Natural killer cell (primary cell): ENCODE results near the gene SPOCK3. TPM values are rescaled to one million over a fixed set of nuclear protein-coding genes. Genes with fewer than 3 reads are reported as not detected.

ENCODE experiments used
- ATAC-seq, 3 donors: fragments of 150-1000 bp in 2 of 3; fragments of 200-7000 bp in 1 of 3; cut with Tn5 transposase; 1 replicate in 1 of 3; 2 replicates in 2 of 3; pipeline ENCODE4 v1.10.0; 2021; ENCODE audit warnings: mild to moderate bottlenecking in 2 of 3, moderate library complexity in 2 of 3
- DNase-seq, 2 donors: peaks; one replicate each; pipeline versions ENCODE4 v3.0.0 to v3.0.0-alpha.2; 2013 to 2021; ENCODE audit warnings: mixed read lengths in 1 of 2
- H3K27ac ChIP-seq: one replicate; pipeline ENCODE4 v1.5.1; 2013; ENCODE audit warnings: mild to moderate bottlenecking, low read length
- H3K27me3 ChIP-seq: one replicate; pipeline ENCODE4 v1.6.1; 2013; ENCODE audit warnings: low read length; ENCODE audit not compliant: control insufficient read depth, insufficient read depth
- H3K36me3 ChIP-seq: one replicate; pipeline ENCODE4 v1.6.1; 2013; ENCODE audit warnings: low read length; ENCODE audit not compliant: control insufficient read depth, insufficient read depth
- H3K4me1 ChIP-seq: one replicate; pipeline ENCODE4 v1.6.1; 2013; ENCODE audit warnings: low read length; ENCODE audit not compliant: control insufficient read depth, insufficient read depth
- H3K4me3 ChIP-seq: one replicate; pipeline ENCODE4 v1.5.1; 2013; ENCODE audit warnings: low read length
- H3K9me3 ChIP-seq: one replicate; pipeline ENCODE4 v1.6.1; 2013; ENCODE audit warnings: low read length; ENCODE audit not compliant: control insufficient read depth, insufficient read depth
- H3K27ac Mint-ChIP-seq, 2 donors: one replicate each; pipeline ENCODE4 v1.8.0; 2022; ENCODE audit warnings: mild to moderate bottlenecking in 2 of 2, mixed read lengths in 2 of 2, moderate library complexity in 1 of 2
- H3K27me3 Mint-ChIP-seq, 2 donors: one replicate each; pipeline ENCODE4 v1.8.0; 2022; ENCODE audit warnings: low read depth in 2 of 2, mixed read lengths in 2 of 2
- H3K36me3 Mint-ChIP-seq: one replicate; pipeline ENCODE4 v1.8.0; 2022; ENCODE audit warnings: mixed read lengths
- H3K4me1 Mint-ChIP-seq, 2 donors: one replicate each; pipeline ENCODE4 v1.8.0; 2022; ENCODE audit warnings: mixed read lengths in 2 of 2
- H3K4me3 Mint-ChIP-seq: one replicate; pipeline ENCODE4 v1.8.0; 2022; ENCODE audit warnings: mild to moderate bottlenecking, moderate library complexity, mixed read lengths
- H3K9me3 Mint-ChIP-seq, 2 donors: one replicate each; pipeline ENCODE4 v1.8.0; 2022; ENCODE audit warnings: mixed read lengths in 2 of 2
- CTCF ChIP-seq: fragments of 200-600 bp; IDR thresholded peaks from one replicate; pipeline ENCODE4 v1.8.0; 2022; ENCODE audit warnings: antibody characterized with exemption
- WGBS: methylation state at CpG from one replicate; pipeline ENCODE4 v1.1.7; 2013; ENCODE audit warnings: missing lambda C conversion rate; ENCODE audit not compliant: insufficient coverage; 5-methylcytosine and 5-hydroxymethylcytosine counted together
- intact Hi-C: fragments of 100-400 bp; cut with micrococcal nuclease; formaldehyde crosslinking; loops from one replicate; pipeline ENCODE4 v1.14.2; 2022
- total RNA-seq, 4 donors: library from RNA; stranded (reverse); fragments of 120-200 nt in 1 of 4; gene quantifications; one replicate each; pipeline versions ENCODE4 v1.2.3 to v1.2.4, GENCODE V29; 2013 to 2022

SPOCK3 gene
- total RNA-seq, 3 donors from 2014 or later (not counting 1 experiment from before 2014, with no cell fraction given): not detected

GRCh38 chr4:167210166-167210565 lies 24.1 kb downstream of the SPOCK3 start:
- Histone ChIP-seq H3K36me3 (no peaks in the 10 kb centered on the region), H3K4me1 (no peaks in the 10 kb centered on the region), H3K9me3 (no peaks in the 10 kb centered on the region), H3K4me3 (no peak overlapping the region), H3K27ac (no peak overlapping the region), H3K27me3 (no peaks in the 10 kb centered on the region)
- TF ChIP-seq CTCF: no peak
- H3K36me3 Mint-ChIP-seq: no peaks in the 10 kb centered on the region
- H3K27me3 Mint-ChIP-seq: no peaks in the 10 kb centered on the region
- H3K4me3 Mint-ChIP-seq: no peak overlapping the region
- H3K27ac Mint-ChIP-seq: no peak overlapping the region
- no peaks in the 10 kb centered on the region for H3K4me1 Mint-ChIP-seq
- ATAC-seq (no peak), DNase-seq (no peak)
- WGBS: 74% methylated on average over 1 of the region's 2 CpGs
- peaks cover 3 to 8% of the 10 kb centered on the region in 2 donors for H3K9me3 Mint-ChIP-seq
- intact Hi-C loops: no loop called here

GRCh38 chr4:167196344-167197012 lies 37.8 kb downstream of the SPOCK3 start:
- Mint-ChIP-seq H3K4me1 (no peaks in the 10 kb centered on the region), H3K9me3 (peaks cover 13 to 19% of the 10 kb centered on the region in 2 donors), H3K27me3 (no peaks in the 10 kb centered on the region), H3K36me3 (no peaks in the 10 kb centered on the region), H3K4me3 (no peak overlapping the region), H3K27ac (no peak overlapping the region)
- intact Hi-C loops: no loop called here
- H3K27me3 ChIP-seq: no peaks in the 10 kb centered on the region
- no peak for TF ChIP-seq CTCF
- DNase-seq: no peak
- H3K4me1 ChIP-seq: no peaks in the 10 kb centered on the region
- no peaks in the 10 kb centered on the region for H3K36me3 ChIP-seq
- no peak overlapping the region for H3K4me3 ChIP-seq
- WGBS: 100% methylated on average over 1 of the region's 1 CpG
- peaks cover 12% of the 10 kb centered on the region for H3K9me3 ChIP-seq
- no peak overlapping the region for H3K27ac ChIP-seq
- no peak for ATAC-seq

DNA sequence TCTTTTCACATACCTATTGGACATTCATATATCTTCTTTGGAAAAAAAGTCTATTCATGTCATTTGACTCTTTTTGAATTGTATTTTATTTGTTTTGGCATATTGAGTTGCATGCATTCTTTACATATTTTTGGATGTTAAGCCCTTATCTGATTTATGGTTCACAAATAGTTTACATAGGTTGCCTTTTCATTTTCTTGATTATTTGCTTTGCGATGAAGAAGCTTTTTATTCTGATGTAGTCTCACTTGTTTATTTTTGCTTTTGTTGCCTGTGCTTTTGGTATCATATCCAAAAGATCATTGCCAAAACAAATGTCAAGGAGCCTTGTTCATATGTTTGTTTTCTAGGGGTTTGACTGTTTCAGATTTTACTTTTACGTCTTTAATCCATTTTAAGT lies 43.9 kb downstream of the SPOCK3 start:
- H3K27ac ChIP-seq: no peak overlapping the region
- H3K36me3 Mint-ChIP-seq: no peaks in the 10 kb centered on the region
- H3K27ac Mint-ChIP-seq: no peak overlapping the region
- DNase-seq: no peak
- H3K4me3 ChIP-seq: no peak overlapping the region
- H3K4me3 Mint-ChIP-seq: no peak overlapping the region
- H3K4me1 Mint-ChIP-seq: no peaks in the 10 kb centered on the region
- no peak for ATAC-seq
- H3K27me3 ChIP-seq: no peaks in the 10 kb centered on the region
- H3K4me1 ChIP-seq: no peaks in the 10 kb centered on the region
- intact Hi-C loops: no loop called here
- H3K36me3 ChIP-seq: no peaks in the 10 kb centered on the region
- no peak for TF ChIP-seq CTCF
- no peaks in the 10 kb centered on the region for H3K27me3 Mint-ChIP-seq
- H3K9me3 ChIP-seq: peaks cover 8% of the 10 kb centered on the region
- H3K9me3 Mint-ChIP-seq: peaks cover 21 to 27% of the 10 kb centered on the region in 2 donors
- 100% methylated on average over 1 of the region's 2 CpGs for WGBS

DNA sequence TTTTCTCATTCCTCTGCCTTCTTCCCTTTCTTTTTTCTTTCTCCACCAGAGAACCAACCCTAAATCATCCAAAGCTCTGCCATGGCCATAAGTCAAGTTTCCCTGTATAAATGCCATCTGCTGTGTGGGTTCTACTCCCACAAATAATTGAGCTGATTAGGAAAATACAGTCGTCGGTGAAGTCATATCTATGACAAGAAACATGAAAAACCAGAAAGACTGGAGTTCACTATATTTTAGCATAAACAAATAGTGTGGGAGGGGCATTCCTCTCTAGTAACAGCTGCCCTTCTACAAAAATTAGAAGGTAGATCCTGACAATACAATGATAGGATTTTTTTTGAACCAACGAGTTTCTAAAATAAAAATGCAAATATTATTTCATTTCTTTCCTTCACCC lies 48.8 kb downstream of the SPOCK3 start:
- Mint-ChIP-seq H3K36me3 (no peaks in the 10 kb centered on the region), H3K9me3 (peaks cover 26 to 27% of the 10 kb centered on the region in 2 donors), H3K4me1 (no peaks in the 10 kb centered on the region), H3K27ac (no peak overlapping the region), H3K27me3 (no peaks in the 10 kb centered on the region), H3K4me3 (no peak overlapping the region)
- Histone ChIP-seq H3K27ac (no peak overlapping the region), H3K4me3 (no peak overlapping the region), H3K36me3 (no peaks in the 10 kb centered on the region), H3K4me1 (no peaks in the 10 kb centered on the region), H3K9me3 (no peaks in the 10 kb centered on the region), H3K27me3 (no peaks in the 10 kb centered on the region)
- ATAC-seq: no peak
- no peak for TF ChIP-seq CTCF
- DNase-seq: no peak
- intact Hi-C loops: no loop called here
- WGBS: 100% methylated on average over 2 of the region's 3 CpGs
